Common myeloid progenitor, CD34-positive (primary cell): ENCODE results near the gene ATXN8OS.

Experiments used
- CTCF ChIA-PET: fragments of 350-600 bp; sonication (Branson Sonifier 250); formaldehyde crosslinking; loops from one replicate; lab custom pipeline; 2021; ENCODE audit warnings: antibody characterized with exemption; lab: Charles Lee
- POLR2A ChIA-PET: fragments of 350-600 bp; sonication (Branson Sonifier 250); formaldehyde crosslinking; loops from one replicate; lab custom pipeline; 2021; ENCODE audit warnings: antibody characterized with exemption; lab: Charles Lee
- DNase-seq, 3 donors: peaks; one replicate each; pipeline versions ENCODE4 v3.0.0 to v3.0.0-alpha.2; 2013
- H3K27ac ChIP-seq, 2 experiments: 1 replicate in 1 of 2; 2 replicates in 1 of 2; pipeline ENCODE4 v1.7.0; 2013; ENCODE audit warnings: inconsistent platforms in 2 of 2, low read length in 2 of 2, mild to moderate bottlenecking in 2 of 2, low read depth in 1 of 2, moderate library complexity in 1 of 2; ENCODE audit not compliant: severe bottlenecking in 2 of 2, insufficient read depth in 1 of 2, poor library complexity in 1 of 2
- H3K27me3 ChIP-seq, 5 experiments: replicated peaks in 2 of 5; 1 replicate in 3 of 5; 2 replicates in 2 of 5; pipeline versions ENCODE4 v1.6.1 to v1.7.0; 2013; ENCODE audit warnings: low read length in 4 of 5, mild to moderate bottlenecking in 2 of 5, moderate library complexity in 2 of 5, inconsistent platforms in 1 of 5; ENCODE audit not compliant: insufficient read depth in 5 of 5, control insufficient read depth in 4 of 5
- H3K36me3 ChIP-seq, 4 experiments: 1 replicate in 2 of 4; 2 replicates in 2 of 4; pipeline versions ENCODE4 v1.6.1 to v1.7.0; 2013; ENCODE audit warnings: low read length in 3 of 4, control low read depth in 1 of 4, mild to moderate bottlenecking in 1 of 4; ENCODE audit not compliant: control insufficient read depth in 4 of 4, insufficient read depth in 4 of 4
- H3K4me1 ChIP-seq, 4 experiments: 1 replicate in 3 of 4; 2 replicates in 1 of 4; pipeline versions ENCODE4 v1.6.1 to v1.7.1; 2013; ENCODE audit warnings: low read length in 3 of 4, mild to moderate bottlenecking in 3 of 4, control low read depth in 1 of 4, inconsistent platforms in 1 of 4, moderate library complexity in 1 of 4; ENCODE audit not compliant: control insufficient read depth in 4 of 4, insufficient read depth in 4 of 4; ENCODE audit errors: control extremely low read depth in 1 of 4
- H3K4me3 ChIP-seq, 7 experiments: 1 replicate in 4 of 7; 2 replicates in 3 of 7; pipeline versions ENCODE4 v1.5.1 to v1.7.0; 2013; ENCODE audit warnings: mild to moderate bottlenecking in 7 of 7, low read length in 6 of 7, moderate library complexity in 6 of 7, inconsistent platforms in 2 of 7, low read depth in 2 of 7, control low read depth in 1 of 7; ENCODE audit not compliant: insufficient read depth in 4 of 7, control insufficient read depth in 1 of 7; ENCODE audit errors: extremely low read depth in 1 of 7
- H3K9me3 ChIP-seq, 5 experiments: 1 replicate in 4 of 5; 2 replicates in 1 of 5; pipeline versions ENCODE4 v1.6.1 to v1.7.1; 2013; ENCODE audit warnings: low read length in 4 of 5, mild to moderate bottlenecking in 2 of 5, inconsistent platforms in 1 of 5, low read depth in 1 of 5, moderate library complexity in 1 of 5; ENCODE audit not compliant: control insufficient read depth in 4 of 5, insufficient read depth in 2 of 5; ENCODE audit errors: control extremely low read depth in 1 of 5
- WGBS: methylation state at CpG from one replicate; pipeline ENCODE4 v1.1.5; 2013; ENCODE audit not compliant: insufficient coverage; 5-methylcytosine and 5-hydroxymethylcytosine counted together

The ATXN8OS gene

DNA sequence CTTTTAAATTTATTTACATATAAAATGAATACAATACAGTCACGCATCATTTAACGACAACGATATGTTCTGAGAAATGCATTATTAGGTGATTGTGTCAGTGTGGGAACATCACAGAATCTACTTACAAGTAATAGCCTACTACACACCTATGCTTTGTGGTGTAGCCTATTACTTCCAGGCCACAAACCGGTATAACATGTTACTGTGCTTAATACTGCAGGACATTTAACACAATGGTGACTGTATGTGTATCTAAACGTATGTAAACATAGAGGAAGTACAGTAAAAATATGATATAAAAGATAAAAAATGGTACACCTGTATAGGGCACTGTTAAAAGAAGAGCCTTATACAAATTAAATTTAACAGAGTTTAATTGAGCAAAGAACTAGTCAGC, 63.1 kb downstream of the ATXN8OS start:
- Histone ChIP-seq H3K36me3 (no peaks in the 10 kb centered on the region), H3K9me3 (no peaks in the 10 kb centered on the region), H3K27ac (no peak overlapping the region), H3K4me3 (no peak overlapping the region), H3K4me1 (no peaks in the 10 kb centered on the region), H3K27me3 (no peaks in the 10 kb centered on the region)
- WGBS: 83% methylated on average over 2 of the region's 5 CpGs
- ChIA-PET CTCF (no interaction called here), POLR2A (no interaction called here)
- no peak for DNase-seq

DNA sequence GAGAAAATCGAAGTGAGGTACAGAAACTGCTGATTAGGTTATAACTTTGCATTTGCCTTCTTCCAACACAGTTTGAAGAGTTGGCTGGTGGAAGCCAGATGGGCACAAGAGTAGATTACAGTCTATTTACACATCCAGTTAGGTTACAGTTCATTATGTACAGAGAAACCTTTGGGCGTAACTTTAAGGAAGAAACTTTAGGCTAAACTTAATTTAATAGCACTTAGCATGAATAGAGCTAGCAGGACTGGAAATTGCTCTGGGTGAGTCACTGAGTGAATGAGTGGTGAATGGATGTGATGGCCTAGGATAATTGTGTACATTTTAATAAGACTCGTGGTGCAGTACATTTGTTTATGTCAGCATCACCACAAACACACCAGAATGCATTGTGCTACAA, 63.5 kb downstream of the ATXN8OS start:
- WGBS: no CpG with 5 or more reads among the region's 3 CpGs
- H3K36me3 ChIP-seq: no peaks in the 10 kb centered on the region
- CTCF ChIA-PET: no interaction called here
- DNase-seq: no peak
- POLR2A ChIA-PET: no interaction called here
- H3K27me3 ChIP-seq: no peaks in the 10 kb centered on the region
- H3K27ac ChIP-seq: no peak overlapping the region
- H3K9me3 ChIP-seq: no peaks in the 10 kb centered on the region
- no peaks in the 10 kb centered on the region for H3K4me1 ChIP-seq
- no peak overlapping the region for H3K4me3 ChIP-seq

DNA sequence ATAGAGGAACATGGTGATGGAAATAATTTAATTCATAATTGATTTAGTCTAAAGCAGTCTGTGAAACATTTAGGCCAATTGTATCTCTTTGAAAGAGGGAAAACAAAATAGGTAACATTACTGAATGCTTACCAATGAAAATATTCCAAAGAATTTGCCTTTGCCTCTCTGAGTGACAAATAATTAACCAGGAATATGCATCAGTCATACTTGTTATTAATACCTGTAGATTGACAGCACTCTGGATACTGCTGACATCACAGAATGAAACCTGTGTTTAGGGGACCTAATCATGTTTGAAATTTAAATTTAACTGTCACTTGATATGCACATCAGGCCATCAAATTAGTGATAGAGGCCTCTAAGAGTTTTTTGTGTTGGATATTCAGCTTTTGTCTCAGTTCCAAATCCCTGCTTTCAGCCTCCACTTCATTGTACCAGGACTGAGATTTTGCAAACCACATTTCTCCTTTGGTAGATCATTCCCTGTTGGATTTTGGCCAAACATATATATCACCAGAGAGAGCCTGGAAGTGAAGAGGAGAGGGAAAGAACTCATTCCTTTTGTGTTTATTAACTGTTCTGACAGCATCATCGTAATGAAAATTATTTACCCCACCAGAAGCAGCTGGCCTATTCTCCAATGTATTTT, 65.4 kb downstream of the ATXN8OS start:
- Histone ChIP-seq H3K27me3 (no peaks in the 10 kb centered on the region), H3K4me3 (no peak overlapping the region), H3K36me3 (no peaks in the 10 kb centered on the region), H3K9me3 (no peaks in the 10 kb centered on the region), H3K27ac (no peak overlapping the region), H3K4me1 (no peaks in the 10 kb centered on the region)
- DNase-seq: no peak
- WGBS: 100% methylated on average over 1 of the region's 1 CpG
- ChIA-PET POLR2A (no interaction called here), CTCF (no interaction called here)

DNA sequence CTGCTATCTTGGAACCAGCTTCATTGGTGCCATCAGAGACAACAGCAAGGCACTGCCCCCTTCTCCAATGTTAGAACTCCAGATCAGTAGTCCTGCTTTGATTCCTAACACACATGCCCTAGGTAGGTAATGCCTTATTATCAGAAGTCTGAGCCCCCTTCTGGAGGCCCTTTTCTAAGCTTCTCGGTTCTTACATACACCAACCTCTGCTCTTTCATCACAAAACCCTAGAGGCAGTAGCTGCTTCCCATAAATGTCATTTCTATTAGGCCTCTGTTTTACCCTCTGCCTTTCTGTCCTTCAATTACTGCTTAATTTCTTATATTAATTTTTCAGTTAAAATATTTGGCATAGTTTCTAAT, 66.0 kb downstream of the ATXN8OS start:
- POLR2A ChIA-PET: no interaction called here
- DNase-seq: no peak
- Histone ChIP-seq H3K4me3 (no peak overlapping the region), H3K27me3 (no peaks in the 10 kb centered on the region), H3K27ac (no peak overlapping the region), H3K9me3 (no peaks in the 10 kb centered on the region), H3K4me1 (no peaks in the 10 kb centered on the region), H3K36me3 (no peaks in the 10 kb centered on the region)
- WGBS: 88% methylated on average over 1 of the region's 1 CpG
- CTCF ChIA-PET: no interaction called here

DNA sequence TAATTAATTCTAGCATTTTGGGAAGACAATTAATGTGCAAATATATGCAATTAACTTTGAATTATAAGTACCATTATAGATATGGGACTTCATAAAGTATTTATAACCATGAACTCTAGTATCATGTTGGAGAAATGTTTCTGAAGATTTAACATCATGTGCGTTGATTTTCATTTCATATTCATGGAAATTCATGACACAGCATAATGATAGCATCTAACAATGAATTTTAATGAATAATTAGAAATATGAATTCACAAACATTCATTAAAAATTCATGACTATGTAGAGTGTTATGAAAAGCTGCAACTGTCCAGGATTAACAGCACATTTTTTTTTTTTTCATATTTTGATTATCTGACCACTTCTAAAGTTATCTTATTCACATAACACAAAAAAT, 70.7 kb downstream of the ATXN8OS start:
- H3K9me3 ChIP-seq: no peaks in the 10 kb centered on the region
- H3K4me3 ChIP-seq: no peak overlapping the region
- no CpG with 5 or more reads among the region's 1 CpG for WGBS
- no peak for DNase-seq
- ChIA-PET POLR2A (no interaction called here), CTCF (no interaction called here)
- H3K4me1 ChIP-seq: no peaks in the 10 kb centered on the region
- H3K27ac ChIP-seq: no peak overlapping the region
- no peaks in the 10 kb centered on the region for H3K36me3 ChIP-seq
- H3K27me3 ChIP-seq: no peaks in the 10 kb centered on the region
